Natural killer cell (primary cell): ENCODE measurements around the gene GAB2. TPM values are rescaled to one million over a fixed set of nuclear protein-coding genes. Genes with fewer than 3 reads are reported as not detected.

Experiments
- ATAC-seq, 3 donors: fragments of 150-1000 bp in 2 of 3; fragments of 200-7000 bp in 1 of 3; cut with Tn5 transposase; 1 replicate in 1 of 3; 2 replicates in 2 of 3; pipeline ENCODE4 v1.10.0; 2021; ENCODE audit warnings: mild to moderate bottlenecking in 2 of 3, moderate library complexity in 2 of 3
- DNase-seq, 2 donors: peaks; one replicate each; pipeline versions ENCODE4 v3.0.0 to v3.0.0-alpha.2; 2013 to 2021; ENCODE audit warnings: mixed read lengths in 1 of 2
- H3K27ac ChIP-seq: one replicate; pipeline ENCODE4 v1.5.1; 2013; ENCODE audit warnings: mild to moderate bottlenecking, low read length
- H3K27me3 ChIP-seq: one replicate; pipeline ENCODE4 v1.6.1; 2013; ENCODE audit warnings: low read length; ENCODE audit not compliant: control insufficient read depth, insufficient read depth
- H3K36me3 ChIP-seq: one replicate; pipeline ENCODE4 v1.6.1; 2013; ENCODE audit warnings: low read length; ENCODE audit not compliant: control insufficient read depth, insufficient read depth
- H3K4me1 ChIP-seq: one replicate; pipeline ENCODE4 v1.6.1; 2013; ENCODE audit warnings: low read length; ENCODE audit not compliant: control insufficient read depth, insufficient read depth
- H3K4me3 ChIP-seq: one replicate; pipeline ENCODE4 v1.5.1; 2013; ENCODE audit warnings: low read length
- H3K9me3 ChIP-seq: one replicate; pipeline ENCODE4 v1.6.1; 2013; ENCODE audit warnings: low read length; ENCODE audit not compliant: control insufficient read depth, insufficient read depth
- H3K27ac Mint-ChIP-seq, 2 donors: one replicate each; pipeline ENCODE4 v1.8.0; 2022; ENCODE audit warnings: mild to moderate bottlenecking in 2 of 2, mixed read lengths in 2 of 2, moderate library complexity in 1 of 2
- H3K27me3 Mint-ChIP-seq, 2 donors: one replicate each; pipeline ENCODE4 v1.8.0; 2022; ENCODE audit warnings: low read depth in 2 of 2, mixed read lengths in 2 of 2
- H3K36me3 Mint-ChIP-seq: one replicate; pipeline ENCODE4 v1.8.0; 2022; ENCODE audit warnings: mixed read lengths
- H3K4me1 Mint-ChIP-seq, 2 donors: one replicate each; pipeline ENCODE4 v1.8.0; 2022; ENCODE audit warnings: mixed read lengths in 2 of 2
- H3K4me3 Mint-ChIP-seq: one replicate; pipeline ENCODE4 v1.8.0; 2022; ENCODE audit warnings: mild to moderate bottlenecking, moderate library complexity, mixed read lengths
- H3K9me3 Mint-ChIP-seq, 2 donors: one replicate each; pipeline ENCODE4 v1.8.0; 2022; ENCODE audit warnings: mixed read lengths in 2 of 2
- WGBS: methylation state at CpG from one replicate; pipeline ENCODE4 v1.1.7; 2013; ENCODE audit warnings: missing lambda C conversion rate; ENCODE audit not compliant: insufficient coverage; 5-methylcytosine and 5-hydroxymethylcytosine counted together
- intact Hi-C: fragments of 100-400 bp; cut with micrococcal nuclease; formaldehyde crosslinking; loops from one replicate; pipeline ENCODE4 v1.14.2; 2022
- total RNA-seq, 4 donors: library from RNA; stranded (reverse); fragments of 120-200 nt in 1 of 4; gene quantifications; one replicate each; pipeline versions ENCODE4 v1.2.3 to v1.2.4, GENCODE V29; 2013 to 2022
- TF ChIP-seq, protein P1 (sequence below): fragments of 200-600 bp; IDR thresholded peaks from one replicate; pipeline ENCODE4 v1.8.0; 2022; ENCODE audit warnings: antibody characterized with exemption

GAB2 gene
- total RNA-seq, 3 donors from 2014 or later (not counting 1 experiment from before 2014, with no cell fraction given): 4.3 to 58.4 (median 8.1) TPM

DNA sequence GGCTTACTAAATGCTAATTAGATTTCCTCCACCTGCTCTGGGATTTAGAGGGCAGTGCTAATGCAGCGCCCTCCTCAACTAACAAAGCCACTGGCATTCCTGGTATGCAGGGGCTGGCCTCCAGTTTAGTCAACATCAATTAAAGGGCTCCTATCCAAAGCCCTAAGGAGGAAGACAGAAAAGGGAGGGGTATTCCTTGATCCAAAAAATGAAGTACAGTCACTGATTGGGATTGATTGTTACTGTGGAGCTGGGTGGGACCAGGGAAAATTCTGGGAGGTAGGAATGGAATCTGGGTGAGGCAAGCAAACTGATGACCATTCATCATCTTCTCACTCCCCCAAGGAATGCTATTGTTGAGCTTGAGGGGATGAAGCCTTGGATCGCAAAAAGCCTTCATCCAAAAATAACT, 52.2 kb downstream of the GAB2 start:
- Histone ChIP-seq H3K27me3 (no peaks in the 10 kb centered on the region), H3K9me3 (no peaks in the 10 kb centered on the region), H3K4me3 (no peak overlapping the region), H3K36me3 (no peaks in the 10 kb centered on the region), H3K27ac (no peak overlapping the region), H3K4me1 (no peaks in the 10 kb centered on the region)
- no peak overlapping the region for H3K4me3 Mint-ChIP-seq
- H3K27me3 Mint-ChIP-seq: no peaks in the 10 kb centered on the region
- no peaks in the 10 kb centered on the region for H3K4me1 Mint-ChIP-seq
- no peaks in the 10 kb centered on the region for H3K36me3 Mint-ChIP-seq
- DNase-seq (no peak), ATAC-seq (no peak)
- no peak overlapping the region for H3K27ac Mint-ChIP-seq
- TF ChIP-seq, protein P1, sequence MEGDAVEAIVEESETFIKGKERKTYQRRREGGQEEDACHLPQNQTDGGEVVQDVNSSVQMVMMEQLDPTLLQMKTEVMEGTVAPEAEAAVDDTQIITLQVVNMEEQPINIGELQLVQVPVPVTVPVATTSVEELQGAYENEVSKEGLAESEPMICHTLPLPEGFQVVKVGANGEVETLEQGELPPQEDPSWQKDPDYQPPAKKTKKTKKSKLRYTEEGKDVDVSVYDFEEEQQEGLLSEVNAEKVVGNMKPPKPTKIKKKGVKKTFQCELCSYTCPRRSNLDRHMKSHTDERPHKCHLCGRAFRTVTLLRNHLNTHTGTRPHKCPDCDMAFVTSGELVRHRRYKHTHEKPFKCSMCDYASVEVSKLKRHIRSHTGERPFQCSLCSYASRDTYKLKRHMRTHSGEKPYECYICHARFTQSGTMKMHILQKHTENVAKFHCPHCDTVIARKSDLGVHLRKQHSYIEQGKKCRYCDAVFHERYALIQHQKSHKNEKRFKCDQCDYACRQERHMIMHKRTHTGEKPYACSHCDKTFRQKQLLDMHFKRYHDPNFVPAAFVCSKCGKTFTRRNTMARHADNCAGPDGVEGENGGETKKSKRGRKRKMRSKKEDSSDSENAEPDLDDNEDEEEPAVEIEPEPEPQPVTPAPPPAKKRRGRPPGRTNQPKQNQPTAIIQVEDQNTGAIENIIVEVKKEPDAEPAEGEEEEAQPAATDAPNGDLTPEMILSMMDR: no peak
- intact Hi-C loops: no loop called here
- H3K9me3 Mint-ChIP-seq: no peaks in the 10 kb centered on the region
- WGBS: 90% methylated on average over 2 of the region's 2 CpGs

- Histone ChIP-seq H3K4me3 (no peak overlapping the region), H3K36me3 (no peaks in the 10 kb centered on the region), H3K9me3 (no peaks in the 10 kb centered on the region), H3K27ac (no peak overlapping the region), H3K4me1 (no peaks in the 10 kb centered on the region), H3K27me3 (no peaks in the 10 kb centered on the region)
- TF ChIP-seq, protein P1: no peak
- ATAC-seq (no peak), DNase-seq (no peak)
- 95% methylated on average over 3 of the region's 3 CpGs for WGBS
- Mint-ChIP-seq H3K4me1 (no peaks in the 10 kb centered on the region), H3K27ac (no peak overlapping the region), H3K27me3 (no peaks in the 10 kb centered on the region), H3K36me3 (no peaks in the 10 kb centered on the region), H3K4me3 (no peak overlapping the region), H3K9me3 (no peaks in the 10 kb centered on the region)
- intact Hi-C loops: no loop called here
Observed at GRCh38 chr11:78364128-78364751, 53.4 kb downstream of the GAB2 start.

GRCh38 chr11:78363024-78363619, 54.5 kb downstream of the GAB2 start:
- Mint-ChIP-seq H3K27me3 (no peaks in the 10 kb centered on the region), H3K36me3 (no peaks in the 10 kb centered on the region), H3K27ac (no peak overlapping the region), H3K4me3 (no peak overlapping the region), H3K9me3 (no peaks in the 10 kb centered on the region), H3K4me1 (no peaks in the 10 kb centered on the region)
- TF ChIP-seq, protein P1: no peak
- no peak for ATAC-seq
- no peaks in the 10 kb centered on the region for H3K27me3 ChIP-seq
- no peaks in the 10 kb centered on the region for H3K36me3 ChIP-seq
- no peak overlapping the region for H3K4me3 ChIP-seq
- no peaks in the 10 kb centered on the region for H3K9me3 ChIP-seq
- WGBS: 75% methylated on average over 1 of the region's 1 CpG
- no peak overlapping the region for H3K27ac ChIP-seq
- H3K4me1 ChIP-seq: no peaks in the 10 kb centered on the region
- intact Hi-C loops: no loop called here
- DNase-seq: no peak

- DNase-seq (no peak), ATAC-seq (no peak)
- no peaks in the 10 kb centered on the region for H3K9me3 Mint-ChIP-seq
- no peak overlapping the region for H3K27ac Mint-ChIP-seq
- H3K36me3 Mint-ChIP-seq: no peaks in the 10 kb centered on the region
- intact Hi-C loops: no loop called here
- Histone ChIP-seq H3K27me3 (no peaks in the 10 kb centered on the region), H3K36me3 (no peaks in the 10 kb centered on the region), H3K9me3 (no peaks in the 10 kb centered on the region), H3K27ac (no peak overlapping the region), H3K4me1 (no peaks in the 10 kb centered on the region), H3K4me3 (no peak overlapping the region)
- H3K27me3 Mint-ChIP-seq: no peaks in the 10 kb centered on the region
- WGBS: no CpG with 5 or more reads among the region's 2 CpGs
- H3K4me3 Mint-ChIP-seq: no peak overlapping the region
- no peaks in the 10 kb centered on the region for H3K4me1 Mint-ChIP-seq
- TF ChIP-seq, protein P1: no peak
Observed at GRCh38 chr11:78361228-78361627, 56.4 kb downstream of the GAB2 start.
